Left lobe of liver (tissue), 2 donors: ENCODE results near the gene RFC1. TPM values are rescaled to one million over a fixed set of nuclear protein-coding genes. Genes with fewer than 3 reads are reported as not detected.
A peak's percentile ranks its signal among the peaks of the same experiment; 100 is the strongest.
"Not testable (repeated sequence)": the region's sequence is repeated elsewhere in the genome, so short reads cannot be mapped to it uniquely, and the experiment has no call there.

ENCODE experiments used
- ATAC-seq: fragments of 200-7000 bp; cut with Tn5 transposase; one replicate; pipeline ENCODE4 v1.9.1; 2020; ENCODE audit warnings: mild to moderate bottlenecking, moderate library complexity
- DNase-seq: peaks from one replicate; pipeline ENCODE4 v3.0.0-alpha.2; 2020; ENCODE audit warnings: low spot score
- total RNA-seq: library from RNA; stranded (reverse); gene quantifications from one replicate; pipeline ENCODE4 v1.2.1, GENCODE V29; 2021
- donor health status: DM: no; HTN: no; CAD: no; lungs with moderate emphysema.
- donor health status: DM: no; HTN: yes; CAD: no.

RFC1 gene
- total RNA-seq, 1 donor from 2014 or later = 16.1 TPM

GRCh38 chr4:39308611-39309010 lies 57.6 kb downstream of the RFC1 start:
- ATAC-seq = no peak
- DNase-seq = no peak

GRCh38 chr4:39305912-39306677 lies 60.1 kb downstream of the RFC1 start:
- DNase-seq (no peak), ATAC-seq (peak; percentile 83)

- no peak for DNase-seq
- no peak for ATAC-seq
These were observed 61.5 kb downstream of the RFC1 start for GRCh38 chr4:39304651-39305050.

GRCh38 chr4:39303871-39304270 lies 62.3 kb downstream of the RFC1 start:
- no peak for ATAC-seq

GRCh38 chr4:39302901-39303300 lies 63.3 kb downstream of the RFC1 start:
- DNase-seq (no peak), ATAC-seq (no peak)

More at GRCh38 chr4:39303871-39304270, 62.3 kb downstream of the RFC1 start:
- DNase-seq = no peak

GRCh38 chr4:39295784-39296183 lies 70.4 kb downstream of the RFC1 start:
- no peak for ATAC-seq
- DNase-seq = no peak

- ATAC-seq, DNase-seq: not testable (repeated sequence)
These were observed 73.7 kb downstream of the RFC1 start for GRCh38 chr4:39292433-39292832.

- ATAC-seq (no peak), DNase-seq (no peak)
These were observed 74.5 kb downstream of the RFC1 start for GRCh38 chr4:39291686-39292085.

- ATAC-seq (no peak), DNase-seq (no peak)
These were observed 78.9 kb downstream of the RFC1 start for GRCh38 chr4:39287223-39287622.

- peak; percentile 25 for ATAC-seq
- DNase-seq = no peak
These were observed 79.9 kb downstream of the RFC1 start for GRCh38 chr4:39286263-39286662.

- no peak for ATAC-seq
These were observed 80.3 kb downstream of the RFC1 start for GRCh38 chr4:39285853-39286252.

GRCh38 chr4:39285111-39285795 lies 80.9 kb downstream of the RFC1 start:
- ATAC-seq (peak; percentile 32), DNase-seq (no peak)

More at GRCh38 chr4:39285853-39286252, 80.3 kb downstream of the RFC1 start:
- DNase-seq = no peak

- ATAC-seq (no peak), DNase-seq (no peak)
These were observed 85.4 kb downstream of the RFC1 start for GRCh38 chr4:39280770-39281169.

GRCh38 chr4:39279416-39279815 lies 86.7 kb downstream of the RFC1 start:
- no peak for DNase-seq
- ATAC-seq = peak; percentile 10

GRCh38 chr4:39278476-39278875 lies 87.7 kb downstream of the RFC1 start:
- ATAC-seq (no peak), DNase-seq (no peak)

GRCh38 chr4:39277661-39278060 lies 88.5 kb downstream of the RFC1 start:
- not testable (repeated sequence) for ATAC-seq, DNase-seq

- ATAC-seq = no peak
- no peak for DNase-seq
These were observed 91.7 kb downstream of the RFC1 start for GRCh38 chr4:39274503-39274902.

- ATAC-seq = no peak
- no peak for DNase-seq
These were observed 102.3 kb downstream of the RFC1 start for GRCh38 chr4:39263895-39264294.

GRCh38 chr4:39259571-39260330 lies 106.4 kb downstream of the RFC1 start:
- ATAC-seq = no peak
- no peak for DNase-seq

- DNase-seq (no peak), ATAC-seq (no peak)
These were observed 109.7 kb downstream of the RFC1 start for GRCh38 chr4:39256436-39256835.

GRCh38 chr4:39255871-39256270 lies 110.3 kb downstream of the RFC1 start:
- DNase-seq = no peak
- no peak for ATAC-seq

GRCh38 chr4:39255266-39255665 lies 110.9 kb downstream of the RFC1 start:
- DNase-seq (no peak), ATAC-seq (no peak)
